Measurements from ENCODE around the gene NUBPL.
"Not testable (repeated sequence)": the region's sequence is repeated elsewhere in the genome, so short reads cannot be mapped to it uniquely, and the experiment has no call there.

Gene NUBPL

DNA sequence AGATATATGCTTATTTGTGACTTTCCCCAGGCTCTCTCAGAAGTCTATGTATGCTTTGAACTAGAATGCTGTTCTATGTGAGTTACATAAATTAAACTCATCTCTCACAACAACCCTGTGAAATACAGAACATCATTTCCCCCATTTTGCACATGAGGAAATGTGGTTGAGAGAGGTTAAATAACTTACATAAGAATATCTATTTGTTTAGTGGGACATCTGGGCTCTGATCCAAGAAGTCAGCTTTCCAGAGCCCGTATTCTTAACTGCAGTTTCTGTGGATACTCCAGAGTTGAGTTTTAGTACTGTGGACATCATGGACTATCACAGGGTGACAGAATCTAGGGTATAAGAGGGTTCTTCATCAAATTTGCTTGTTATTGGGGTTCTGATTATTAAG is 273.4 kb downstream of the NUBPL start:
- no peaks in the 10 kb centered on the region for H3K9me3 ChIP-seq (ENCODE audit: insufficient read depth, low read length)
- H3K9ac ChIP-seq (ENCODE audit: insufficient read length, low read depth) = no peak overlapping the region
- TF ChIP-seq SUZ12 (IDR thresholded peaks at IDR 0.05; ENCODE audit: extremely low read depth, insufficient read depth, insufficient read length) (no peak), YY1 (IDR thresholded peaks at IDR 0.05; ENCODE audit: insufficient read depth, insufficient read length) (no peak), ZNF274 (IDR thresholded peaks at IDR 0.05; ENCODE audit: low read depth, low read length) (no peak)
- no peaks in the 10 kb centered on the region for H3K4me1 ChIP-seq (ENCODE audit: insufficient read depth, insufficient read length)
- no peak for DNase-seq (ENCODE audit: low read depth, low spot score)
- no peaks in the 10 kb centered on the region for H3K27me3 ChIP-seq (ENCODE audit: insufficient read depth, insufficient read length)
- no peak overlapping the region for H3K4me3 ChIP-seq (ENCODE audit: insufficient read length, low read depth)
- H3K36me3 ChIP-seq (ENCODE audit: insufficient read depth, insufficient read length, low read length) = no peaks in the 10 kb centered on the region

DNA sequence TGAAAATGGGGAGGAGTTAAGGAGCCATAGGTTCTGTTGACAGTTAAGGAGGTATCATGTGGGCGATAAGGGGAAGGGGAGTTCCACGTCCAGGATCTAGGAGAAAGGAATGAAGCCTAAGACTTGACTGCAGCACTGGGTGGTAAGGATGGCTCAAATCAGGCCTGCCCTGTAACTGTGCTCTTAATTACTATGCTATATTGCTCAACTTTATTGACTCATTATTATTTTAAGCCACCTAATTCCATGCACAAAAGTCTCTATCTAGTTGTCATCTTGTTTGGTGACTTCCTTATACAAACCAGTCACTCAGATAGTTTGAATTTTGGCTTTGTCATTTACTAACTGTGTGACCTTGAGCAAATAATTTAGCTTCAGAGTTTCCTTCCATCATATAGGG is 273.8 kb downstream of the NUBPL start:
- H3K27me3 ChIP-seq (ENCODE audit: insufficient read depth, insufficient read length) = no peaks in the 10 kb centered on the region
- TF ChIP-seq ZNF274 (IDR thresholded peaks at IDR 0.05; ENCODE audit: low read depth, low read length) (no peak), SUZ12 (IDR thresholded peaks at IDR 0.05; ENCODE audit: extremely low read depth, insufficient read depth, insufficient read length) (no peak), YY1 (IDR thresholded peaks at IDR 0.05; ENCODE audit: insufficient read depth, insufficient read length) (no peak)
- DNase-seq (ENCODE audit: low read depth, low spot score) = no peak

DNA sequence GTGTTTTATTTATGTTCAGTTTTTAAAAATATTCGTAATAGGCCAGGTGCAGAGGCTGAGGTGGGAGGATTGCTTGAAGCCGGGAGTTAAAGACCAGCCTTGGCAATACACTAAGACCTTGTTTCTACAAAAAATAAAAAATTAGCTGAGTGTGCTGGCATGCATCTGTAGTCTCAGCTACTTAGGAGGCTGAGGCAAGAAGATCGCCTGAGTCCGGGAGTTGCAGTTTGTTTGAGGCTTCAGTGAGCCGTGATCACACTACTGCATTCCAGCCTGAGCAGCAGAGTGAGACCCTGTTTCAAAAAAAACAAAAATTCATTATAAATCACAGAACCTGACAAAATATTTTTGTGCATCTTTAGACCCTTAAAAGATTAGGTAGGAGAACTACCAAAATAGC is 275.8 kb downstream of the NUBPL start:
- no peak for TF ChIP-seq ZNF274 (IDR thresholded peaks at IDR 0.05; ENCODE audit: low read depth, low read length)
- TF ChIP-seq SUZ12 (IDR thresholded peaks at IDR 0.05; ENCODE audit: extremely low read depth, insufficient read depth, insufficient read length) = no peak
- no peak for TF ChIP-seq YY1 (IDR thresholded peaks at IDR 0.05; ENCODE audit: insufficient read depth, insufficient read length)
- no peaks in the 10 kb centered on the region for H3K27me3 ChIP-seq (ENCODE audit: insufficient read depth, insufficient read length)
- no peak overlapping the region for H3K4me3 ChIP-seq (ENCODE audit: insufficient read length, low read depth)
- H3K9ac ChIP-seq (ENCODE audit: insufficient read length, low read depth) = no peak overlapping the region
- DNase-seq (ENCODE audit: low read depth, low spot score) = no peak
- no peaks in the 10 kb centered on the region for H3K9me3 ChIP-seq (ENCODE audit: insufficient read depth, low read length)
- H3K36me3 ChIP-seq (ENCODE audit: insufficient read depth, insufficient read length, low read length) = no peaks in the 10 kb centered on the region
- no peaks in the 10 kb centered on the region for H3K4me1 ChIP-seq (ENCODE audit: insufficient read depth, insufficient read length)

More for the DNA sequence above, 273.8 kb downstream of the NUBPL start:
- no peaks in the 10 kb centered on the region for H3K4me1 ChIP-seq (ENCODE audit: insufficient read depth, insufficient read length)
- no peak overlapping the region for H3K4me3 ChIP-seq (ENCODE audit: insufficient read length, low read depth)
- H3K36me3 ChIP-seq (ENCODE audit: insufficient read depth, insufficient read length, low read length) = no peaks in the 10 kb centered on the region
- no peak overlapping the region for H3K9ac ChIP-seq (ENCODE audit: insufficient read length, low read depth)
- no peaks in the 10 kb centered on the region for H3K9me3 ChIP-seq (ENCODE audit: insufficient read depth, low read length)

DNA sequence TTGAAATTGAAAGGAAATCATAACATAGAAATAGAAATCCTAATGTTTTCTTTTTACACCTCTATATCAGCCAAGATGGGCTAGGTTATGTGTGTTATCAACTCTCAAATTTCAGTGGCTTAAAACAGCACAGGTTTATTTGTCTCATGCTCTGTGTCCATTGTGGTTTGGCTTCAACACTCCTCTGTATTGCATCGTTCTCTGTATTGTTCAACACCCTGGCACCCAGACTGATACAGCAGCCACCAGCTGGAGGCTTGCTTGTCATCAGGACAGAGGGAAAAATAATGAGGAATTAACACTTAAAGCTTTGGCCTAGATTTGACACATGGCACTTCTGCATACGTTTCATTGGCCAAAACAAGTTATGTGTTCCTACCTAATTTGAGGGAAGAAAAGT is 281.7 kb downstream of the NUBPL start:
- Histone ChIP-seq H3K36me3 (ENCODE audit: insufficient read depth, insufficient read length, low read length) (no peaks in the 10 kb centered on the region), H3K27me3 (ENCODE audit: insufficient read depth, insufficient read length) (no peaks in the 10 kb centered on the region), H3K9me3 (ENCODE audit: insufficient read depth, low read length) (no peaks in the 10 kb centered on the region), H3K9ac (ENCODE audit: insufficient read length, low read depth) (no peak overlapping the region), H3K4me3 (ENCODE audit: insufficient read length, low read depth) (no peak overlapping the region), H3K4me1 (ENCODE audit: insufficient read depth, insufficient read length) (no peaks in the 10 kb centered on the region)
- DNase-seq (ENCODE audit: low read depth, low spot score) = no peak
- TF ChIP-seq SUZ12 (IDR thresholded peaks at IDR 0.05; ENCODE audit: extremely low read depth, insufficient read depth, insufficient read length) (no peak), ZNF274 (IDR thresholded peaks at IDR 0.05; ENCODE audit: low read depth, low read length) (no peak), YY1 (IDR thresholded peaks at IDR 0.05; ENCODE audit: insufficient read depth, insufficient read length) (no peak)

DNA sequence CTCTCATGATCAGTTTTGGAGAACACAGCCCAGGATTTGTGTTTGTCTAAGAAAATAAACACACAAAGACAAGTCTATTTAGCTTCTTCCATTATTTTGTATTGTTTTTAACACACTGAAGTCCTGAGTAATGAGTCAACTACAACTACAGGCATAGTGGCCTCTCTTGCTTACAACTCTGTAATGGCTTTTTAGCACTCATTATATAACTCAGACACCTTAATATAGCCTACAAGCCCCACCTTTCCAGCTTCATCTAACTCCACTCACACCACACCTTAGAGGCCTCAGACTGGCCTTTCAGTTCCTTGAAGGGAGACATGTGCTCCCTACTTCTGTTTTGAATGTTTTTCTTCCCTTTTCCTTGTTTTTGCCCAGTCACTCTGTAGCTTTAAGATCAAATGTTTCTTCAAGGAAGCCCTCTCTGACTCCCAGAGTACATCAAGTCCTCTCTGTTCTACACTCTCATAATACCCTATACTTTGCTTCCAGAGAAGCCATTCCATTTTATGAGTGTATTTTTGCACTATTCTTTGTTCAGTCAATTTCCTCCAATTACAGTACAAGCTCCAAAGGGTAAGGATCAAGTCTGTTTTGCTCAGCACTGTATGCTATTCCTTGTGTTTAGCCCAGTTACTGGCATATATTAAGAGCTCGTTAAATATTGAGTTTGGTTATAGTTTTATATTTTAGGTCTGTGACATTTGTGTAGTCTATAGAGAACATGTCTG is 282.3 kb downstream of the NUBPL start:
- H3K36me3 ChIP-seq (ENCODE audit: insufficient read depth, insufficient read length, low read length) = no peaks in the 10 kb centered on the region
- no peak for DNase-seq (ENCODE audit: low read depth, low spot score)
- TF ChIP-seq YY1 (IDR thresholded peaks at IDR 0.05; ENCODE audit: insufficient read depth, insufficient read length) (no peak), ZNF274 (IDR thresholded peaks at IDR 0.05; ENCODE audit: low read depth, low read length) (no peak), SUZ12 (IDR thresholded peaks at IDR 0.05; ENCODE audit: extremely low read depth, insufficient read depth, insufficient read length) (no peak)
- H3K9ac ChIP-seq (ENCODE audit: insufficient read length, low read depth) = no peak overlapping the region
- H3K4me3 ChIP-seq (ENCODE audit: insufficient read length, low read depth) = no peak overlapping the region
- no peaks in the 10 kb centered on the region for H3K27me3 ChIP-seq (ENCODE audit: insufficient read depth, insufficient read length)
- no peaks in the 10 kb centered on the region for H3K4me1 ChIP-seq (ENCODE audit: insufficient read depth, insufficient read length)
- H3K9me3 ChIP-seq (ENCODE audit: insufficient read depth, low read length) = no peaks in the 10 kb centered on the region

DNA sequence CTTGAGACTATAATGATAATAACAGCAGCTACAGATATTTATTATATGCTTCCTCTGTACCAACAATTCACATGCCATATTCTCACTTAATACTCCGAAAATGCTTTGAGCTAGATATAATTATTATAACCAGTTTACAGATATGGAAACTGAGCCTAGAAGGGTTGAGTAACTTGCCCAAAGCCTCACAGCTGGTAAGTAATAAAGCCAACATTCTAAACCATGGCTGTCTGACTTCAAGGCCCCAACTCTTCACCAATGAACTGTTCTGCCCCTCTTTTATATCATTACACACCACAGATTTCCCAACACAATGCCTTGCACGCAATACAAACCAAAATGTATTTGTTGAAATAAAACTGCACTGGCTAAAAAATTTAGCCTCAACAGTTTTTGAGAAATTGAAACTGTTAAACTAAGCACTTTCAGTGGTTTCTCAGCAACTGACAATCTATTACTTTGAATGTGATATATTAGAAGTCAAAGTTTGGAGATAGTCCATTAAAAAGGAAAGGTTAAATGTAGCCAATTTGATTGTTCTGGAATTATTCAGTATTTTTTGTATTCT is 293.4 kb downstream of the NUBPL start:
- DNase-seq (ENCODE audit: low read depth, low spot score) = no peak
- Histone ChIP-seq H3K9me3 (ENCODE audit: insufficient read depth, low read length) (no peaks in the 10 kb centered on the region), H3K27me3 (ENCODE audit: insufficient read depth, insufficient read length) (no peaks in the 10 kb centered on the region), H3K4me3 (ENCODE audit: insufficient read length, low read depth) (no peak overlapping the region), H3K36me3 (ENCODE audit: insufficient read depth, insufficient read length, low read length) (no peaks in the 10 kb centered on the region), H3K9ac (ENCODE audit: insufficient read length, low read depth) (no peak overlapping the region), H3K4me1 (ENCODE audit: insufficient read depth, insufficient read length) (no peaks in the 10 kb centered on the region)
- TF ChIP-seq YY1 (IDR thresholded peaks at IDR 0.05; ENCODE audit: insufficient read depth, insufficient read length) = no peak
- TF ChIP-seq SUZ12 (IDR thresholded peaks at IDR 0.05; ENCODE audit: extremely low read depth, insufficient read depth, insufficient read length) = no peak

DNA sequence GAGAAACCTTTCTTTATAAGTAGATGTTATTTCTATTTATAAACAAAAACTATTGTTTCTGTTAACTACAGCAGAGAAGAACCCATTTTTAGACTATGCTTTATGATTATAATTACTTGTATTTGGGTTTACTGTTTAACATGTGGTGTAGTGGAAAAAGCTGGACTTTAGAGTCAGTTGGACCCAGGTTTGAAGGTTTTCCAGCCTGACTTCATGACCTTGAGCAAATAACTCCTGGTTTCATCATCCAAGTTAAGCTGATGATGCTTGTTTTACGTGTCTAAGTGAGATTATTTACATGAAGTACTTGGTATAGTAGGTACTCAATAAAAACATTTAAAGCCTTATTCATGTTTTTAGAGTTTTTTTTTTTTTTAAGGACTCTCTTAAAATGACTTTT is 294.1 kb downstream of the NUBPL start:
- H3K9me3 ChIP-seq (ENCODE audit: insufficient read depth, low read length) = no peaks in the 10 kb centered on the region
- no peak overlapping the region for H3K4me3 ChIP-seq (ENCODE audit: insufficient read length, low read depth)
- H3K4me1 ChIP-seq (ENCODE audit: insufficient read depth, insufficient read length) = no peaks in the 10 kb centered on the region
- no peak overlapping the region for H3K9ac ChIP-seq (ENCODE audit: insufficient read length, low read depth)
- no peaks in the 10 kb centered on the region for H3K27me3 ChIP-seq (ENCODE audit: insufficient read depth, insufficient read length)
- no peaks in the 10 kb centered on the region for H3K36me3 ChIP-seq (ENCODE audit: insufficient read depth, insufficient read length, low read length)
- TF ChIP-seq SUZ12 (IDR thresholded peaks at IDR 0.05; ENCODE audit: extremely low read depth, insufficient read depth, insufficient read length) (no peak), ZNF274 (IDR thresholded peaks at IDR 0.05; ENCODE audit: low read depth, low read length) (no peak)
- DNase-seq (ENCODE audit: low read depth, low spot score) = no peak

DNA sequence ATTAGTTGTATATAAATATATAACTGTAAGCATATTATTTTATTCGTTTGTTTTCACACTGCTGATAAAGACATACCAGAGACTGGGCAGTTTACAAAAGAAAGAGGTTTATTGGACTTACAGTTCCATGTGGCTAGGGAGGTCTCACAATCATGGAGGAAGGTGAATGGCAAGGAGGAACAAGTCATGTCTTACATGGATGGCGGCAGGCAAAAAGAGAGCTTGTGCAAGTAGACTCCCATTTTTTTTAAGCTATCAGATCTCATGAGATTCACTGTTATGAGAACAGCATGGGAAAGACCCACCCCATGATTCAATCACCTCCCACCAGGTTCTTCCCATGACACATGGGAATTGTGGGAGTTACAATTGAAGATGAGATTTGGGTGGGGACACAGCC is 294.8 kb downstream of the NUBPL start:
- H3K36me3 ChIP-seq (ENCODE audit: insufficient read depth, insufficient read length, low read length); H3K27me3 ChIP-seq (ENCODE audit: insufficient read depth, insufficient read length); DNase-seq (ENCODE audit: low read depth, low spot score); H3K9me3 ChIP-seq (ENCODE audit: insufficient read depth, low read length); H3K4me1 ChIP-seq (ENCODE audit: insufficient read depth, insufficient read length); H3K9ac ChIP-seq (ENCODE audit: insufficient read length, low read depth); H3K4me3 ChIP-seq (ENCODE audit: insufficient read length, low read depth): not testable (repeated sequence)
